Mesenchymal stem cell (in vitro differentiated cells and primary cell): ENCODE measurements around the gene PROK2.
A peak's percentile ranks its signal among the peaks of the same experiment; 100 is the strongest.

Experiments
- DNase-seq: peaks from one replicate; pipeline ENCODE4 v3.0.0-alpha.2; 2013
- H2AFZ ChIP-seq: one replicate; pipeline ENCODE4 v1.6.1; 2013; ENCODE audit warnings: low read depth, mild to moderate bottlenecking, control low read depth, inconsistent platforms, low read length, moderate library complexity
- H2AK5ac ChIP-seq: 2 replicates; pipeline ENCODE4 v1.6.1; 2013; ENCODE audit warnings: low read length, moderate library complexity, mild to moderate bottlenecking, inconsistent platforms; ENCODE audit not compliant: severe bottlenecking
- H2BK120ac ChIP-seq: one replicate; pipeline ENCODE4 v1.6.1; 2013; ENCODE audit warnings: low read depth, mild to moderate bottlenecking, inconsistent platforms, low read length, moderate library complexity
- H2BK12ac ChIP-seq, 2 experiments: one replicate each; pipeline ENCODE4 v1.6.1; 2013; ENCODE audit warnings: inconsistent platforms in 2 of 2, low read length in 2 of 2, mild to moderate bottlenecking in 2 of 2, moderate library complexity in 2 of 2, control low read depth in 1 of 2
- H2BK15ac ChIP-seq: one replicate; pipeline ENCODE4 v1.6.1; 2013; ENCODE audit warnings: mild to moderate bottlenecking, low read depth, inconsistent platforms; ENCODE audit not compliant: poor library complexity, severe bottlenecking
- H2BK5ac ChIP-seq: 2 replicates; pipeline ENCODE4 v1.6.1; 2013; ENCODE audit warnings: low read depth, mild to moderate bottlenecking, low read length, control low read depth, inconsistent platforms; ENCODE audit not compliant: poor library complexity, severe bottlenecking
- H3K14ac ChIP-seq, 2 experiments: one replicate each; pipeline ENCODE4 v1.6.1; 2013; ENCODE audit warnings: inconsistent platforms in 2 of 2, low read length in 2 of 2, control low read depth in 1 of 2, mild to moderate bottlenecking in 1 of 2, moderate library complexity in 1 of 2
- H3K18ac ChIP-seq, 2 experiments: one replicate each; pipeline ENCODE4 v1.6.1; 2013; ENCODE audit warnings: inconsistent platforms in 2 of 2, low read length in 2 of 2, control low read depth in 1 of 2, low read depth in 1 of 2, mild to moderate bottlenecking in 1 of 2
- H3K23ac ChIP-seq, 2 experiments: one replicate each; pipeline ENCODE4 v1.6.1; 2013; ENCODE audit warnings: inconsistent platforms in 2 of 2, low read length in 2 of 2, mild to moderate bottlenecking in 2 of 2, moderate library complexity in 2 of 2, control low read depth in 1 of 2
- H3K27ac ChIP-seq: 2 replicates; pipeline ENCODE4 v1.5.1; 2013; ENCODE audit warnings: mild to moderate bottlenecking, moderate library complexity, low read length, control low read depth, inconsistent platforms; ENCODE audit not compliant: poor library complexity, severe bottlenecking
- H3K27me3 ChIP-seq, 2 experiments: 2 replicates each; pipeline versions ENCODE4 v1.6.1 to v1.7.0; 2013; ENCODE audit warnings: low read length in 2 of 2, mild to moderate bottlenecking in 2 of 2, moderate library complexity in 2 of 2, control low read depth in 1 of 2, inconsistent platforms in 1 of 2; ENCODE audit not compliant: control insufficient read depth in 1 of 2, insufficient read depth in 1 of 2
- H3K36me3 ChIP-seq, 2 experiments: 2 replicates each; pipeline versions ENCODE4 v1.6.1 to v1.7.0; 2013; ENCODE audit warnings: low read length in 2 of 2, control low read depth in 1 of 2, inconsistent platforms in 1 of 2, low read depth in 1 of 2, mild to moderate bottlenecking in 1 of 2; ENCODE audit not compliant: insufficient read depth in 2 of 2, control insufficient read depth in 1 of 2
- H3K4ac ChIP-seq, 2 experiments: one replicate each; pipeline ENCODE4 v1.6.1; 2013; ENCODE audit warnings: inconsistent platforms in 2 of 2, low read length in 2 of 2, mild to moderate bottlenecking in 2 of 2, moderate library complexity in 2 of 2, control low read depth in 1 of 2, low read depth in 1 of 2
- H3K4me1 ChIP-seq: 2 replicates; pipeline ENCODE4 v1.6.1; 2013; ENCODE audit warnings: low read depth, low read length, control low read depth; ENCODE audit not compliant: control insufficient read depth, insufficient read depth
- H3K4me2 ChIP-seq: 2 replicates; pipeline ENCODE4 v1.6.1; 2013; ENCODE audit warnings: low read length, mild to moderate bottlenecking, inconsistent platforms; ENCODE audit not compliant: poor library complexity, severe bottlenecking
- H3K4me3 ChIP-seq, 2 experiments: 2 replicates each; pipeline versions ENCODE4 v1.5.1 to v1.7.0; 2013; ENCODE audit warnings: low read length in 2 of 2, mild to moderate bottlenecking in 2 of 2, control low read depth in 1 of 2, low read depth in 1 of 2; ENCODE audit not compliant: insufficient read depth in 1 of 2
- H3K79me1 ChIP-seq: replicated peaks from 2 replicates; pipeline ENCODE4 v1.6.1; 2013; ENCODE audit warnings: mild to moderate bottlenecking, control low read depth, low read length, inconsistent platforms; ENCODE audit not compliant: poor library complexity, severe bottlenecking
- H3K9ac ChIP-seq: 2 replicates; pipeline ENCODE4 v1.7.0; 2013; ENCODE audit warnings: mild to moderate bottlenecking, low read length, moderate library complexity
- H3K9me3 ChIP-seq: 2 replicates; pipeline ENCODE4 v1.7.0; 2013; ENCODE audit warnings: mild to moderate bottlenecking, low read length; ENCODE audit not compliant: control insufficient read depth
- H4K8ac ChIP-seq: one replicate; pipeline ENCODE4 v1.6.1; 2013; ENCODE audit warnings: inconsistent platforms, mild to moderate bottlenecking, low read length, moderate library complexity
- H4K91ac ChIP-seq: one replicate; pipeline ENCODE4 v1.6.1; 2013; ENCODE audit warnings: mild to moderate bottlenecking, low read length, inconsistent platforms
- WGBS: methylation state at CpG from one replicate; pipeline ENCODE4 v1.1.7; 2013; ENCODE audit warnings: mixed read lengths; 5-methylcytosine and 5-hydroxymethylcytosine counted together

Gene PROK2

GRCh38 chr3:71752831-71753700, 31.9 kb downstream of the PROK2 start:
- H2BK5ac ChIP-seq: no peak overlapping the region
- no peak overlapping the region for H2BK15ac ChIP-seq
- H3K4ac ChIP-seq: no peak overlapping the region
- no peak overlapping the region for H4K91ac ChIP-seq
- H3K27ac ChIP-seq: no peak overlapping the region
- H2BK120ac ChIP-seq: no peak overlapping the region
- H3K4me3 ChIP-seq: peak overlapping the region in 1 of 2 experiments; percentile 61
- no peak overlapping the region for H2AFZ ChIP-seq
- H3K4me2 ChIP-seq: peak overlapping the region; percentile 94
- no peak overlapping the region for H3K9ac ChIP-seq
- H3K4me1 ChIP-seq: peaks cover 14% of the 10 kb centered on the region
- no peak overlapping the region for H3K23ac ChIP-seq
- no peaks in the 10 kb centered on the region for H3K79me1 ChIP-seq
- peaks cover 62 to 69% of the 10 kb centered on the region in 2 experiments for H3K27me3 ChIP-seq
- H3K14ac ChIP-seq: no peak overlapping the region
- no peaks in the 10 kb centered on the region for H3K9me3 ChIP-seq
- H2AK5ac ChIP-seq: no peak overlapping the region
- WGBS: 17% methylated on average over 35 of the region's 68 CpGs
- no peak for DNase-seq
- no peak overlapping the region for H3K18ac ChIP-seq
- no peak overlapping the region for H2BK12ac ChIP-seq
- H3K36me3 ChIP-seq: no peaks in the 10 kb centered on the region
- no peak overlapping the region for H4K8ac ChIP-seq

- H4K91ac ChIP-seq: no peak overlapping the region
- no peak overlapping the region for H2BK5ac ChIP-seq
- H3K4me1 ChIP-seq: peaks cover 14% of the 10 kb centered on the region
- H3K79me1 ChIP-seq: no peaks in the 10 kb centered on the region
- no peak overlapping the region for H3K23ac ChIP-seq
- no peak overlapping the region for H3K27ac ChIP-seq
- no peak overlapping the region for H3K14ac ChIP-seq
- H2AFZ ChIP-seq: no peak overlapping the region
- no peak overlapping the region for H3K9ac ChIP-seq
- no peak for DNase-seq
- H2AK5ac ChIP-seq: no peak overlapping the region
- H4K8ac ChIP-seq: no peak overlapping the region
- H2BK120ac ChIP-seq: no peak overlapping the region
- no peak overlapping the region for H3K4ac ChIP-seq
- no peaks in the 10 kb centered on the region for H3K36me3 ChIP-seq
- no peak overlapping the region for H3K18ac ChIP-seq
- no peak overlapping the region for H3K4me2 ChIP-seq
- H3K9me3 ChIP-seq: no peaks in the 10 kb centered on the region
- H3K27me3 ChIP-seq: peaks cover 53 to 54% of the 10 kb centered on the region in 2 experiments
- 88% methylated on average over 4 of the region's 4 CpGs for WGBS
- H3K4me3 ChIP-seq: no peak overlapping the region
- no peak overlapping the region for H2BK12ac ChIP-seq
- no peak overlapping the region for H2BK15ac ChIP-seq
These were observed 33.3 kb downstream of the PROK2 start for GRCh38 chr3:71751602-71752001.

GRCh38 chr3:71744738-71745137, 40.2 kb downstream of the PROK2 start:
- Histone ChIP-seq H3K36me3 (no peaks in the 10 kb centered on the region), H3K9me3 (peaks cover 34% of the 10 kb centered on the region), H3K4me3 (no peak overlapping the region), H2BK5ac (no peak overlapping the region), H2BK15ac (no peak overlapping the region), H3K4me1 (no peaks in the 10 kb centered on the region), H3K27ac (no peak overlapping the region), H4K91ac (no peak overlapping the region), H2AK5ac (no peak overlapping the region), H2AFZ (no peak overlapping the region), H4K8ac (no peak overlapping the region), H3K18ac (no peak overlapping the region), H3K4me2 (no peak overlapping the region), H2BK12ac (no peak overlapping the region), H2BK120ac (no peak overlapping the region), H3K79me1 (no peaks in the 10 kb centered on the region), H3K27me3 (peaks cover 8 to 15% of the 10 kb centered on the region in 2 experiments), H3K23ac (no peak overlapping the region), H3K4ac (no peak overlapping the region), H3K14ac (no peak overlapping the region), H3K9ac (no peak overlapping the region)
- no CpG with 5 or more reads among the region's 3 CpGs for WGBS
- no peak for DNase-seq

- Histone ChIP-seq H3K4ac (no peak overlapping the region), H3K18ac (no peak overlapping the region), H2AFZ (no peak overlapping the region), H2AK5ac (no peak overlapping the region), H3K27me3 (peaks cover under 1 to 4% of the 10 kb centered on the region in 2 experiments), H2BK120ac (no peak overlapping the region), H2BK12ac (no peak overlapping the region), H3K36me3 (no peaks in the 10 kb centered on the region), H2BK15ac (no peak overlapping the region), H3K14ac (no peak overlapping the region), H3K4me2 (no peak overlapping the region), H2BK5ac (no peak overlapping the region), H3K9ac (no peak overlapping the region), H3K9me3 (peaks cover 34% of the 10 kb centered on the region), H4K91ac (no peak overlapping the region), H4K8ac (no peak overlapping the region), H3K4me3 (no peak overlapping the region), H3K4me1 (no peaks in the 10 kb centered on the region), H3K27ac (no peak overlapping the region), H3K23ac (no peak overlapping the region), H3K79me1 (no peaks in the 10 kb centered on the region)
- DNase-seq: no peak
- no CpG with 5 or more reads among the region's 1 CpG for WGBS
These were observed 42.3 kb downstream of the PROK2 start for GRCh38 chr3:71742621-71743020.
